ENCODE measurements around the gene ZBTB3.

- TF ChIP-seq, protein P1, sequence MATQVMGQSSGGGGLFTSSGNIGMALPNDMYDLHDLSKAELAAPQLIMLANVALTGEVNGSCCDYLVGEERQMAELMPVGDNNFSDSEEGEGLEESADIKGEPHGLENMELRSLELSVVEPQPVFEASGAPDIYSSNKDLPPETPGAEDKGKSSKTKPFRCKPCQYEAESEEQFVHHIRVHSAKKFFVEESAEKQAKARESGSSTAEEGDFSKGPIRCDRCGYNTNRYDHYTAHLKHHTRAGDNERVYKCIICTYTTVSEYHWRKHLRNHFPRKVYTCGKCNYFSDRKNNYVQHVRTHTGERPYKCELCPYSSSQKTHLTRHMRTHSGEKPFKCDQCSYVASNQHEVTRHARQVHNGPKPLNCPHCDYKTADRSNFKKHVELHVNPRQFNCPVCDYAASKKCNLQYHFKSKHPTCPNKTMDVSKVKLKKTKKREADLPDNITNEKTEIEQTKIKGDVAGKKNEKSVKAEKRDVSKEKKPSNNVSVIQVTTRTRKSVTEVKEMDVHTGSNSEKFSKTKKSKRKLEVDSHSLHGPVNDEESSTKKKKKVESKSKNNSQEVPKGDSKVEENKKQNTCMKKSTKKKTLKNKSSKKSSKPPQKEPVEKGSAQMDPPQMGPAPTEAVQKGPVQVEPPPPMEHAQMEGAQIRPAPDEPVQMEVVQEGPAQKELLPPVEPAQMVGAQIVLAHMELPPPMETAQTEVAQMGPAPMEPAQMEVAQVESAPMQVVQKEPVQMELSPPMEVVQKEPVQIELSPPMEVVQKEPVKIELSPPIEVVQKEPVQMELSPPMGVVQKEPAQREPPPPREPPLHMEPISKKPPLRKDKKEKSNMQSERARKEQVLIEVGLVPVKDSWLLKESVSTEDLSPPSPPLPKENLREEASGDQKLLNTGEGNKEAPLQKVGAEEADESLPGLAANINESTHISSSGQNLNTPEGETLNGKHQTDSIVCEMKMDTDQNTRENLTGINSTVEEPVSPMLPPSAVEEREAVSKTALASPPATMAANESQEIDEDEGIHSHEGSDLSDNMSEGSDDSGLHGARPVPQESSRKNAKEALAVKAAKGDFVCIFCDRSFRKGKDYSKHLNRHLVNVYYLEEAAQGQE (IDR thresholded peaks at IDR 0.05; ENCODE audit: borderline replicate concordance), result no peak
- TF ChIP-seq, protein P2, sequence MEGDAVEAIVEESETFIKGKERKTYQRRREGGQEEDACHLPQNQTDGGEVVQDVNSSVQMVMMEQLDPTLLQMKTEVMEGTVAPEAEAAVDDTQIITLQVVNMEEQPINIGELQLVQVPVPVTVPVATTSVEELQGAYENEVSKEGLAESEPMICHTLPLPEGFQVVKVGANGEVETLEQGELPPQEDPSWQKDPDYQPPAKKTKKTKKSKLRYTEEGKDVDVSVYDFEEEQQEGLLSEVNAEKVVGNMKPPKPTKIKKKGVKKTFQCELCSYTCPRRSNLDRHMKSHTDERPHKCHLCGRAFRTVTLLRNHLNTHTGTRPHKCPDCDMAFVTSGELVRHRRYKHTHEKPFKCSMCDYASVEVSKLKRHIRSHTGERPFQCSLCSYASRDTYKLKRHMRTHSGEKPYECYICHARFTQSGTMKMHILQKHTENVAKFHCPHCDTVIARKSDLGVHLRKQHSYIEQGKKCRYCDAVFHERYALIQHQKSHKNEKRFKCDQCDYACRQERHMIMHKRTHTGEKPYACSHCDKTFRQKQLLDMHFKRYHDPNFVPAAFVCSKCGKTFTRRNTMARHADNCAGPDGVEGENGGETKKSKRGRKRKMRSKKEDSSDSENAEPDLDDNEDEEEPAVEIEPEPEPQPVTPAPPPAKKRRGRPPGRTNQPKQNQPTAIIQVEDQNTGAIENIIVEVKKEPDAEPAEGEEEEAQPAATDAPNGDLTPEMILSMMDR (IDR thresholded peaks at IDR 0.05; ENCODE audit: poor library complexity, severe bottlenecking), result no peak
- no peak for TF ChIP-seq EP300 (conservative IDR thresholded peaks at IDR 0.05; ENCODE audit: poor library complexity, severe bottlenecking)
- TF ChIP-seq POLR2AphosphoS5 (IDR thresholded peaks at IDR 0.05), result no peak
- no peak for TF ChIP-seq EZH2 (IDR thresholded peaks at IDR 0.05; ENCODE audit: borderline replicate concordance, insufficient read depth, low read length, poor library complexity, severe bottlenecking)
- TF ChIP-seq SMC3 (conservative IDR thresholded peaks at IDR 0.05; ENCODE audit: poor library complexity), result no peak
- no peak for TF ChIP-seq RAD21 (conservative IDR thresholded peaks at IDR 0.05)
- no peak for TF ChIP-seq TAF1 (IDR thresholded peaks at IDR 0.05; ENCODE audit: low read depth)
Measured at GRCh38 chr11:62794201-62794775, 40.3 kb upstream of the ZBTB3 start.

Data from neural cell (in vitro differentiated cells).